Activated CD8-positive, alpha-beta memory T cell treated with anti-CD3 and anti-CD28 coated beads, Interleukin-2, amount 10 ng/mL, durations not matched to agents 7 days and 5 days (primary cell): ENCODE results near the gene RUNX2. TPM values are rescaled to one million over a fixed set of nuclear protein-coding genes. Genes with fewer than 3 reads are reported as not detected.
A peak's percentile ranks its signal among the peaks of the same experiment; 100 is the strongest.

Source experiments
- ATAC-seq: fragments of 150-1000 bp; cut with Tn5 transposase; one replicate; pipeline ENCODE4 v1.10.0; 2021; ENCODE audit warnings: moderate library complexity
- CTCF ChIA-PET: fragments of 350-600 bp; sonication (Branson Sonifier 250); formaldehyde crosslinking; loops from one replicate; lab custom pipeline; 2021; ENCODE audit warnings: antibody characterized with exemption; lab: Charles Lee
- DNase-seq: peaks from one replicate; pipeline ENCODE4 v3.0.0-alpha.2; 2020
- H3K27ac Mint-ChIP-seq: one replicate; pipeline ENCODE4 v1.8.0; 2021; ENCODE audit warnings: mild to moderate bottlenecking, mixed read lengths
- H3K27me3 Mint-ChIP-seq: one replicate; pipeline ENCODE4 v1.8.0; 2021; ENCODE audit warnings: mixed read lengths
- H3K36me3 Mint-ChIP-seq: one replicate; pipeline ENCODE4 v1.8.0; 2021; ENCODE audit warnings: mild to moderate bottlenecking, mixed read lengths
- H3K4me1 Mint-ChIP-seq: one replicate; pipeline ENCODE4 v1.8.0; 2021; ENCODE audit warnings: mixed read lengths
- H3K4me3 Mint-ChIP-seq: one replicate; pipeline ENCODE4 v1.8.0; 2021; ENCODE audit warnings: mild to moderate bottlenecking, moderate library complexity, mixed read lengths
- H3K9me3 Mint-ChIP-seq: one replicate; pipeline ENCODE4 v1.8.0; 2022; ENCODE audit warnings: low read depth, mixed read lengths
- total RNA-seq, 2 experiments: library from RNA; stranded (reverse); gene quantifications; one replicate each; pipeline ENCODE4 v1.2.3, GENCODE V29; 2021

The RUNX2 gene
- total RNA-seq, 2 experiments from 2014 or later: 9.3 to 19.9 TPM

DNA sequence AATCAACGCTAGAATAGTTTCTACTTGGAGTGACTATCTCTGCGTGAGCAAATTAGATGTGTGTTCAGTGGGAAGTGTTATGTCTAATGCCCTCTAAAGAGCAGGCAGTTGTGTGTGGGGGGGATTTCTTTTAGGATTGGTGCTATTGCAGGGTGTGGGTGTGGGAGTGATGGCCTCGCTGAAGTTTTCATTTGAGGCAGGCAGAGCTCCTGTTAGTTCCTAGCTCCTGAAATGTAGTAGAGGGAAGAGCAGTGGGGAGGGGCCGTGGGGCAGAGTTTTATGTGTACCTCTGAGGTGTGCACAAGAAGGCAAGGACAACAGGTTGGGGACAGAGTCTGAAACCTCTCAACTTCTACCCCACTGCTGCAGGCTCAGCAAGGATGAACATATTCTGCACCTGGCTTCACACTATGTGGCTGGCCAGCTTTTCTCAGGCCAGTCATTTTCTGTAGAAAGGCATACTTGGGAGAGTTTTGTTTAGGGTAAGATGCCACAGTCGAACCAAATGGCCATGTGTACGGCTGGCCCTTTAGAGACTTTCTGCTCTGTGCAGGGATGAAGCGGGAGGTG lies 278.8 kb downstream of the RUNX2 start:
- DNase-seq (no peak), ATAC-seq (no peak)
- Mint-ChIP-seq H3K9me3 (peaks cover 12% of the 10 kb centered on the region), H3K4me3 (no peak overlapping the region), H3K36me3 (peaks cover 12% of the 10 kb centered on the region), H3K4me1 (peaks cover 28% of the 10 kb centered on the region), H3K27ac (no peak overlapping the region), H3K27me3 (peaks cover 4% of the 10 kb centered on the region)
- CTCF ChIA-PET: interaction anchor here (0.8 kb wide), 1 partner anchor 27 kb away, joined by 3 read pairs; no protein-coding TSS in a partner anchor

DNA sequence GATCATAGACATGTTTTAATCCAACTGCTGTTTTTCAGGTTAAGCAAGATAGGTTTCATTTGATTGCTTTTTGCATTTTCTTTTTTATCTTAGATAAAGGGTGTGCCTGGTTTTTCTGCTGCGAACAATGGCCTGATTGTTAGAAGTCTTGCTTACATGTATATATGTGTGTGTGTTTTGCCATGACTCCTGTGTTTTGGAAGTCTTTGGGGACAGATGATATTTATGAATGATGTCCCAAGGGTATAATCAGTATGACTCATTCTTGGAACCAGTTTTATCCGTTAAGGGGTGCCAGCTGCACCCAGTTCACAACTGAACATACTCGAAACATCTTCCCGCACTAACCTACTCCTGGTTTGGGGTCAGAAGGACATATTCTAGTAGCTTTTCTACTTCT lies 279.7 kb downstream of the RUNX2 start:
- H3K27ac Mint-ChIP-seq: peak overlapping the region; percentile 65
- CTCF ChIA-PET: no interaction called here
- peaks cover 10% of the 10 kb centered on the region for H3K9me3 Mint-ChIP-seq
- peaks cover 28% of the 10 kb centered on the region for H3K4me1 Mint-ChIP-seq
- H3K4me3 Mint-ChIP-seq: no peak overlapping the region
- DNase-seq: no peak
- peaks cover 12% of the 10 kb centered on the region for H3K36me3 Mint-ChIP-seq
- H3K27me3 Mint-ChIP-seq: peaks cover under 1% of the 10 kb centered on the region
- ATAC-seq: no peak

DNA sequence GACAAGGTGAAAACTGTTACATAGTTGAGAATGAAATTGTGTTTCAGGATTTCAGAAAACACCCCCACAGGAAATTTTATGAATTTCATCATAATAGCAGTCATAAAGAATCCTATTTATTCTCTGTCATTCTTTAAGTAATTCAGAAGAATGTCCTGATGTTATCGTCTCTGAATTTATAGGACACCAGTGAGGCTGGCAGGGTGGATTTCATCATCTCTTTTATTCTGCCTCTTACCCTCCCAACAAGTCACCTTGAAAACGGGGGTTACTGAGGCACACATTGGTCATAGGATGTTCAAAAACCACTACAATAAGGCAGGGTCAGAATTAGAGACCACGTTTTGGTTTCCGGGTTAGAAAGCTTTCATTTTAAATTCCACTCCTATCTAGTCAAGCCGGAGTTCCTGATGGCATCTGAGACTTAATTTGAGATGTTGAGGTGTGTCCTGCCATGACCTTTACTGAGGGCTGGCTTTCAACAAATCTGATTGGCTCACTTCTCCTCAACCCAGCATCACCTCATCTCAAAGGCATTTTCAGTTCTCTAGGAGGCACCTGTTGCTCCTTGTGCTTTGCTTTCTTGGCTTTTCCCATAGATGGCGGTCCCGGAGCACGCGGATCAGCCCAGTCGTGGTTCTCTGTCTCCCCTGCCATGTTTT lies 280.3 kb downstream of the RUNX2 start:
- no peak for DNase-seq
- Mint-ChIP-seq H3K27me3 (no peaks in the 10 kb centered on the region), H3K9me3 (peaks cover 10% of the 10 kb centered on the region), H3K4me1 (peaks cover 28% of the 10 kb centered on the region), H3K36me3 (peaks cover 12% of the 10 kb centered on the region), H3K27ac (peak overlapping the region; percentile 65), H3K4me3 (no peak overlapping the region)
- peak; percentile 67 for ATAC-seq
- CTCF ChIA-PET: no interaction called here

DNA sequence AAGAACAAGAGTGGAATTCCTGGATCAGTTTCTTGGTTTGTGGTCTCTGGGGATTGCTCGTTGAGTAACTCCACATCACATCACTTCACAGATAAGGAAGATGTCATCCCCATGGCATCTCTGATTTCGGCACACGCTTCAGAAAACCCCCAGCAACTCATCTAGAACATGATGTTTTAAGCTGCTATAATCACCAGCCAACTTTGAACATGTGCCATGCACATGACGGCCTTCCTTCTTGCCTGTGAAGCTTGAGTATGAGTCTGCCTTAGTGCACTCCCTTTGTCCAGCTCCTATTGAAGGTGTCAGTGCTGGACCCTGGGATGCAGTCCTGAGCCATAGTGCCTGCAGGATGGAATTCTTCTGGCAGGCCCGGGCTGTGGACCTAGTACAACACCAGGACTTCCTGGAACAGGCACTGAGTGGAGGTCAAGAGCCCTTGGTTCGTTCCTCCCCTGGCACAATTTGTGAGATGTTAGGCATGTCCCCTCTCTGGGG lies 281.1 kb downstream of the RUNX2 start:
- no peak for ATAC-seq
- Mint-ChIP-seq H3K36me3 (peaks cover 9% of the 10 kb centered on the region), H3K4me1 (peaks cover 27% of the 10 kb centered on the region), H3K27ac (peak overlapping the region; percentile 53), H3K9me3 (peaks cover 6% of the 10 kb centered on the region), H3K27me3 (no peaks in the 10 kb centered on the region), H3K4me3 (no peak overlapping the region)
- no peak for DNase-seq
- CTCF ChIA-PET: interaction anchor here (1.3 kb wide), 1 partner anchor 15 kb away, joined by 3 read pairs; no protein-coding TSS in a partner anchor

DNA sequence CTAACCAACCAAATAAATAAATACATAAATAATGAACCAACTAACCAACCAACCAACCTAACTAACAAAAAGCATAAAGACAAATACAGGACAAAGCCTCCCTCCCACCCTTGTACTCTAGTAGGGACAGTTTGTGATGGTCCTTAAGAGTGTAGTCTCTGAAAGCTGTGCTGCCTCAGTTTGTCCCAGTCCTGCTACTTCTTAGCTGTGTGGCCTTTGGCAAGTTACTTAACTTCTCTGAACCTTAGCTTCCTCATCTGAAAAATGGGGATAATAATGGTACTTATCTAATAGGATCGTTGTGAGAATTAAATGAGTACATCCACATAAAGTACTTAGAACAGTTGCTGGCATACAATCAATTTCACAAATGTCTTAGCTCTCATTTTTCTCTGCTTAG lies 282.2 kb downstream of the RUNX2 start:
- CTCF ChIA-PET: interaction anchor here (1.8 kb wide), 1 partner anchor 14 kb away, joined by 5 read pairs; no protein-coding TSS in a partner anchor
- DNase-seq (no peak), ATAC-seq (no peak)
- H3K4me1 Mint-ChIP-seq: peaks cover 32% of the 10 kb centered on the region
- no peak overlapping the region for H3K4me3 Mint-ChIP-seq
- H3K27ac Mint-ChIP-seq: no peak overlapping the region
- H3K9me3 Mint-ChIP-seq: peaks cover under 1% of the 10 kb centered on the region
- H3K27me3 Mint-ChIP-seq: no peaks in the 10 kb centered on the region
- peaks cover 3% of the 10 kb centered on the region for H3K36me3 Mint-ChIP-seq

DNA sequence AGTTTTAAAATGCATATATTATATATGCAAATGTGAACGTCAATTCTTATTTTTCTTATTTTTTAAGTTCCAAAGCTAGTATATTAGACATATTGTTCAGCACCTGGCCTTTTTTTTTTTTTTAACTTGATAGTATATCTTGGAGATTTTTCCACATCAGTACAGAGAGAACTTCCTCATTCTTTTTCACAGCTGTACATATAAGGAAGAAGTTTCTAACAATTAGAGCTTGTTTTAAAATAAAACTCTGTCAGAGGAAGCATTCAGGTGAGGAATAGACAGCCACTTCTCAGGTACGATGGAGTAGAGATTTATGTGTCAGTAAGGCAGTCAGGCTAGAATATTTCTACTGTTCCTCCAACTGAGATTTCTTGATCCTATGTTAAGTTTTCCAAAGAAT lies 282.7 kb downstream of the RUNX2 start:
- Mint-ChIP-seq H3K27me3 (no peaks in the 10 kb centered on the region), H3K4me1 (peaks cover 34% of the 10 kb centered on the region)
- CTCF ChIA-PET: interaction anchor here (1.8 kb wide), 1 partner anchor 14 kb away, joined by 5 read pairs; no protein-coding TSS in a partner anchor

DNA sequence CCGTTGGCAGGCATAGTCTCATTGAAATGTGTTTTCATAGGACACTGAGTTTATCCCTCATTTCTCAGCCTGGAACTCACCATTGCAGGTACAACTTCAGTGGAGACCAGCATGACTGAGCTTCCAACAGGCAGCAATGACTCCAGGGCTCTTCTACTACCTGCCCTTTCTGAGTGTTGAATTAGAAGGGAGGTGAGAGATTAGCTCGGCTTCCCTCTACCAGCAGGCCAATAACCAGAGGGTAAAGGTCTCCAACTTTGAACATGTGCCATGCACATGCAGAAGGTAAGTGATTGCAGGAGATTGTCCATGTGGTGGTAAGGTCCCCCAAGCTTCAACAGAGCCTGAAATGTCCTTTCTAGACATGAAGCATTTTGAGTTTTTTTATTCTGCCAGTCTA lies 283.4 kb downstream of the RUNX2 start:
- ATAC-seq (no peak), DNase-seq (no peak)
- no peak overlapping the region for H3K27ac Mint-ChIP-seq
- no peaks in the 10 kb centered on the region for H3K27me3 Mint-ChIP-seq
- no peaks in the 10 kb centered on the region for H3K9me3 Mint-ChIP-seq
- no peak overlapping the region for H3K4me3 Mint-ChIP-seq
- CTCF ChIA-PET: interaction anchor here (1.8 kb wide), 1 partner anchor 13 kb away, joined by 5 read pairs; no protein-coding TSS in a partner anchor
- H3K4me1 Mint-ChIP-seq: peaks cover 36% of the 10 kb centered on the region
- peaks cover 4% of the 10 kb centered on the region for H3K36me3 Mint-ChIP-seq

More for the DNA sequence above, 282.7 kb downstream of the RUNX2 start:
- Mint-ChIP-seq H3K4me3 (no peak overlapping the region), H3K27ac (no peak overlapping the region), H3K9me3 (no peaks in the 10 kb centered on the region), H3K36me3 (peaks cover 2% of the 10 kb centered on the region)
- ATAC-seq (no peak), DNase-seq (no peak)

DNA sequence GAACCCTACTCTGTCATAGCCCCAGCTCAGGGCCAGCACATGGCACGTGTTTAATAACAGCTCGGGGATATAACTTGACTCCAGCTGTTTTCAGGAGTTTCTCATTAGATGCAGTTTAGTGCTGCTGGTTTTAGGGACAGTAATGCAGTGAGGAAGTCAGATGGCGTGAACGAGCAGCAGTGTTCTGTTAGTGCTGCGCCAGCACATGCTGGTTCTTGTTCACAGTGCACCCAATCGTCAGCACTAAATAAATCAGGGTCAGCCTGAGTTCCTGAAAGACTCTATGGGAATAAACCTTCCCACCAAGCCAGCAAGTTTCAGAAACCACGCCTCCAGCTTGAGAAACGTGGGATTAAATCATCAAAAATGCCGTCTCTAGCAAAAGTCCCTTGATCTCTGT lies 285.5 kb downstream of the RUNX2 start:
- CTCF ChIA-PET: no interaction called here
- no peak overlapping the region for H3K27ac Mint-ChIP-seq
- H3K9me3 Mint-ChIP-seq: no peaks in the 10 kb centered on the region
- no peak for DNase-seq
- H3K36me3 Mint-ChIP-seq: peaks cover 2% of the 10 kb centered on the region
- no peak for ATAC-seq
- no peak overlapping the region for H3K4me3 Mint-ChIP-seq
- H3K4me1 Mint-ChIP-seq: peaks cover 18% of the 10 kb centered on the region
- H3K27me3 Mint-ChIP-seq: no peaks in the 10 kb centered on the region

DNA sequence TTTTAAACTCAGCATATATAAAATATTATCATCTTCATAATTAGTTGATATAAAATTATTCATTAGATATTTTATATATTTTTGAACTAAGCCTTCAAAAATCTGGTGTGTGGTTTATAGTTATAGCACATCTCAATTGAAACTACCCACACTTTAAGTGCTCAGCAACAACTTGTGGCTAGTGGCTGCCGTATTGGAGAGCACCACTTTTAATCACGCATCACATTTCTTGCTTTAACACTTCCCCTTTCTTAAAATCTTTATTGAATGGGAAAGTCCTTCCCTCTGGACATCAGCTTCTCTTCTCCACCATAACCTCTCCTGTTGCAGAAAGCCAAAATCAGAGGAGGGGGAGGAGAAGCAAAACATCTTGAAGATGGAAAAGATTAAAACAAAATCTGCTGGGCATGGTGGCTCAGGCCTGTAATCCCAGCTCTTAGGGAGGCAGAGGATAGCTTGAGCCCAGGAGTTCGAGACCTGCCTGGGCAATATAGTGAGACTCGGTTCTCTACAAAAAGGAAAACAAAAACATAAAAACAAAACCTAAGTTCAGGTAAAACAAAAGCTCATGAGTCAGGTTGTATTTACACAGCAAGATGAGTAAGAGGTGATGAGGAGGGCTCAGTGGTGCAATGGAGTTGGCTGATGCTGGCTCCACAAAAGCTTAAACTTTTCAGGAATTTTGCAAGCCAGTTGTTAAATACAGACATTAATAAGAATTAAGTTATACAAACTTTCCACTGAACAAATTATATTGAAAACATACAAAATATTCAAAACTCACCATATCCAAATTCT lies 286.6 kb downstream of the RUNX2 start:
- Mint-ChIP-seq H3K4me3 (no peak overlapping the region), H3K4me1 (peaks cover 14% of the 10 kb centered on the region), H3K27me3 (no peaks in the 10 kb centered on the region), H3K9me3 (no peaks in the 10 kb centered on the region), H3K36me3 (peaks cover 2% of the 10 kb centered on the region), H3K27ac (peak overlapping the region; percentile 24)
- ATAC-seq (no peak), DNase-seq (no peak)
- CTCF ChIA-PET: no interaction called here

DNA sequence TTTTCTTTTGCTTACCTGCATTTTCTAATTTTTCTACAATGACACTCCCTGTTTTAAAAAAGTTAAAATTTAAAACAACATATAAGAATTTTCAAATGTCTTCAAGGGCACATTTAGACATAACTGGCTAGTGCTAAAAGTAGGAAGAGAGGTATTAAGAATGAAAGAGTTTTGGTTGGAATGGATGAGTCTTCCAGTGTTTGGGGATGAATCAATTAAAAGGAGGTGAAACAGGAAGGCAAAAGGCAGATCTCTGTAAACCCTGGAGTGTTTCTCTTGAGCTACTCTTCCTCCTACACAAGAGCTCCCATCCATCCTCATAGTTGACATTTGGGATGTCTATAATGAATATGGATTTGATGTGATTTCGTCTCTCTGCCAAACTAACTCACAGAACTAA lies 288.1 kb downstream of the RUNX2 start:
- no peak for DNase-seq
- Mint-ChIP-seq H3K27me3 (no peaks in the 10 kb centered on the region), H3K4me3 (no peak overlapping the region), H3K9me3 (no peaks in the 10 kb centered on the region), H3K4me1 (peaks cover 27% of the 10 kb centered on the region), H3K27ac (no peak overlapping the region), H3K36me3 (peaks cover 5% of the 10 kb centered on the region)
- CTCF ChIA-PET: no interaction called here
- ATAC-seq: no peak

DNA sequence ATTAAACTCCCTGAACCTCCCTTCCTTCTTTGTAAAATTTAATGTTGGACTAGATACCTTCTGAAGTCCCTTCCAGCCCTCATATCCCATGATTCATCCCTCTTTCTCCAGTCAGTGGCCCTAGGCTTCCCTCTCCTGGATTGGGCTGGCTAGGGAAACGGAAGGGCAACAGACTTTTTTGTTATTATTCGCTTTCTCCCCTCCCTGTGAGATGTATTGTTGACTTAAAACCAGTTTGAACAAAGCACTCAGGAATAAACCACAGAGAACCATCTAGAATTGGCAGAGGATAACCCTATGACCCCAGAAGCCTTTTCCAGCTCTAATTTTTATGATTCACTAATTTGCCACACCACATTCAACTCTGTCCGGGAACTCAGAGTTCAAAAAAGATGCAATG lies 289.3 kb downstream of the RUNX2 start:
- Mint-ChIP-seq H3K9me3 (no peaks in the 10 kb centered on the region), H3K4me3 (no peak overlapping the region), H3K27ac (peak overlapping the region; percentile 2), H3K27me3 (no peaks in the 10 kb centered on the region), H3K4me1 (peaks cover 27% of the 10 kb centered on the region), H3K36me3 (peaks cover 5% of the 10 kb centered on the region)
- no peak for DNase-seq
- no peak for ATAC-seq
- CTCF ChIA-PET: no interaction called here

DNA sequence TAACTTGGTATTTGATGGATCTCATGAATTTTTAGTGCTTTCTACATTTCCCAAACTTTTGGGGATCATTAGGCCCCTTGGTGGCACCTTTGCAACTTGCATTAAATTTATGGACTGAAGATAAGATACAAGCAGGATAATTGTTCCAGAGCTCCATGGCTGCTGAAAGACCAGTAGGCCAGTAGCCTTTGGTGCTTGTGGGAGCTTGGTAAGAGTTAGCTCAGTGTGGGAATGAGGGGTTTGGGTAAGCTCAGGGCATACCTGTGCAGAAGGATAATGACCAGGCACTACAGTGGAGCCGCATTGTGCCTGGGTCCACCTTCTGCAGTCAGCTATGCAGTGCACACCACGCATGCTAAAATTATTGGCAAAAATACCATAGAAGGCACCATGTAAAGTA lies 290.1 kb downstream of the RUNX2 start:
- Mint-ChIP-seq H3K4me3 (no peak overlapping the region), H3K36me3 (peaks cover 5% of the 10 kb centered on the region), H3K9me3 (no peaks in the 10 kb centered on the region), H3K4me1 (peaks cover 27% of the 10 kb centered on the region), H3K27me3 (no peaks in the 10 kb centered on the region), H3K27ac (no peak overlapping the region)
- ATAC-seq: no peak
- DNase-seq: no peak
- CTCF ChIA-PET: no interaction called here

DNA sequence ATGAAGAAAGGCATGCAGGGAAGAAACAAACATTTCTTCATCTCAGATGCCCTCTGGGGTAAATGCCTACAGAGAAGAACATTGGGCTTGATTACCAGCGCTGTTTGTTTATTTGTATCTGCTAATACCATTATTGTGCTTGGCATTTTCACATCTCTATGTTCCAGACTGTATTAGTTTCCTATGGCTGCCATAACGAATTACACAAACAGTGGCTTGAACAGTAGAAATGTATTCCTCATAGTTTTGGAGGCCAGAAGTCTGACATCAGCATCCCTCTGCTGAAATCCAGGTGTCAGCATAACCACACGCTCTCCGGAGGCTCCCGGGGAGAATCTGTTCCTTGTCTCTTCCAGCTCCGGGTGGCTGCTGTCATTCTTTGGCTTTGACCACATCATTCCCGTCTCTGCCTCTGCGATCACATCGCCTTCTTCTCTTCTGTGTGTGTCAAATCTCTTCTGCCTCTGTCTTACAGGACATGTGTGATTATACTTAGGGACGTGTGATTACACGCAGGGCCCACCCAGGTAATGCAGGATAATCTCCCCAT lies 291.2 kb downstream of the RUNX2 start:
- no peak overlapping the region for H3K4me3 Mint-ChIP-seq
- DNase-seq (no peak), ATAC-seq (no peak)
- H3K27ac Mint-ChIP-seq: no peak overlapping the region
- peaks cover 5% of the 10 kb centered on the region for H3K36me3 Mint-ChIP-seq
- peaks cover 27% of the 10 kb centered on the region for H3K4me1 Mint-ChIP-seq
- no peaks in the 10 kb centered on the region for H3K27me3 Mint-ChIP-seq
- H3K9me3 Mint-ChIP-seq: no peaks in the 10 kb centered on the region
- CTCF ChIA-PET: no interaction called here
